Islet of Langerhans (tissue), 1 donor: ENCODE data around the gene NEK10.
"Not testable (repeated sequence)": the region's sequence is repeated elsewhere in the genome, so short reads cannot be mapped to it uniquely, and the experiment has no call there.

Experiments
- FAIRE-seq: peaks from one replicate; lab custom pipeline; 2011; peaks lifted over from hg19 to GRCh38; lab: Jason Lieb, UNC

The NEK10 gene

DNA sequence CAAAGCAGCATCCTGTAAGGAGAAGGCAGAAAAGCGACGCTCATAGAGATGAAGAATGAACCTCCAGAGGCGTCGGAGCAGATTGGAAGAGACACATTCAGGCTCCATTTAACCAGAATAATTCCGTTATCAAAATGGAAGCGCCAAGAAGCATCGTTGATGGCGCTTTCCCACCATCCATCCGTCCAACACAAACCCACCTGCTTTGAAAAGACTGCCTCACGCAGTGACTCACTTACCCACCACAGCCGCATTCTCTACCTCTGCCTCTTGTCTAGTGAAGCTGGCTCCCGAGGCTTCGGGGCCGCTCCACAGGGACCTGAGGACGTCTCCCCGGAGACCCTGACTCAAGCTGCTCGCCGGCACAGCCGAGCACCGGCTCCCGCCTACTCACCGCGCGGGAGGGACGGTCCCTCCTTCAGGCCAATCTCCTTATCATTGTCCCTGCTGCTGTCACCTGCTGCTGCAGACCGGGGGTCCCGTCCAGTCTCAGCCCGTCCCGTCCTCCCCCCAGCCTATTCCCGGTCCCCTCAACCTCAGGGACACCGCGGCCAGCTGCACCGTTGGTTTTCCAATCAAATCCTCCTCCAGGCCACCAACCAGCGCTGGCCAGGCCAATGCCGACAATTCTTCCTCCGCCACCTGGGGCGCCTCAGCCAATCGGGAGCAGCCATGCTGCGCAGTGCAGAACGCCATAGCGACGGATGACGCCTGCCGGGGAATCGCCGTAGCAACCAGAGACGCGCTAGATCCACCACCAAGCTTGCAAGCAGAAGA, at the start of gene NEK10:
Gene NEK10, minus strand, starts transcription at position 553 of the 777 bp plus-strand sequence. CDS start 16,501 bp downstream, outside the sequence.
- peak; percentile 27 for FAIRE-seq

DNA sequence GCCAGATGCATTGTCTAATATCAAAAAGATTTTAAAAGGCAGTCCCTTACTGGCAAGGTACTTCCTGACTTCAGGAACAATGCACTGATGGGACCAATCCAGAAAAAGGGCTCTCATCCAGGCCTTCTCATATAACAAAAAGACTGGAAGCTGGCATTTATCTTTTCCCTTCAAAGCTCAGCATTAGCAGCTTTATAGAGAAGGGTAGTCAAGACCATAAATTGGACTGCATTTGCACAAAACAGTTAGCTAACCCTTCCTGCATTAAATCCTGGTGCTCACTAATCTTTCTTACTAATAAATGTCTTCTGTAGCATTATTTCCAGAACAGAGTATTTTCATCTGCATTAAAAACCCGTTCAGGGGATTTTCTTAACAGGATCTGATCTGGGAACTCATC, 46.0 kb upstream of the NEK10 start:
- no peak for FAIRE-seq

DNA sequence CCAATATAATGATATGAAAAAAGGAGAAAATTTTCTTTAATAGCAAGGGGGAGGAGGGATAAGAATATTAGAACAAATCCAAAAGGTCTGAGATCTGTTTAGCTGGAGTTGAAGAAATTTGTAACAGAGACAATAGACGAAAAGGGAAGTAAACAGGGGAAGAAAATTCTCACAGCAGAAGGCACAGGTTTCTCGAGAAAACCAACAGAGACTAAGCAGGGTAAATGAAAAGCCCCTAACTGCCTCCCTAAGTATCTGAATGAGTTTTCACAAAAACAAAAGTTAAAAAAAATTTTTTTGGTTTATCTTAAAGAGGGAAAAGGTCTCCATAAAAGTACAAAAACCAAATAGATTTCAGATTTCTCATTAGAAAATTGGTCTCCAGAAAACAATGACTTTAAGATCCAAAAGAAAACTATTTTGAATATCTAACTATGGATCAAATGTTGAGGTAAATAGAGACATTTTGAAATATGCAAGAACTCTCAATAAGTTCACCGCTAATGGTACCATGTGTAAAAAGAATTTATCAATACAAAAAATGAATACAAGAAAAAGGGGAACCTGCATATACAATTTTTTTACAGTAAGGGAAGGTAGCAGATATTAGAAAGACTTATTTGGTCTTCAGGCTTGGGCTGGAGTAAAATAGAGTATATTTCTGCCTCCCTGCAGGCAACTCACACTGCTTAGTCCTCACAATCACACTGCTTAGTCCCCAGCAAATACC, 23.9 kb upstream of the NEK10 start:
- no peak for FAIRE-seq

GRCh38 chr3:27392414-27392813, 23.2 kb upstream of the NEK10 start:
- not testable (repeated sequence) for FAIRE-seq

DNA sequence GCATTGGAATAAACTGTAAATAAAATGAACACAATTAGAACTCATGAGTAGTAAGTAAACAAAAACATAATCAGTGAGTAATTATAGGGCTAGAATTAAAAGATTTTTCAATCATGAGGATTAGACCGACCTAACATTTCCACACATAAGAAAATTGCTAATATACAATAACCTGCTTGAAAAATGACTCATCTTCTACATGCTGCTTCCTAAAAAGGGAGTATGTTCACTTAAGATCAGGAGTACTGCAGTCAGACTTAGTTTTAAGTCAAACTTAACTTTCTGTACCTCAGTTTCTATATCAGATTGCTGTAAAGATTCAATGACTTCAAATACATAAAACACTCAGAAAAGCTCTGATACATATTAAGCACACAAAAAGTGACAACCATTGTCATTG, 22.6 kb upstream of the NEK10 start:
- no peak for FAIRE-seq

DNA sequence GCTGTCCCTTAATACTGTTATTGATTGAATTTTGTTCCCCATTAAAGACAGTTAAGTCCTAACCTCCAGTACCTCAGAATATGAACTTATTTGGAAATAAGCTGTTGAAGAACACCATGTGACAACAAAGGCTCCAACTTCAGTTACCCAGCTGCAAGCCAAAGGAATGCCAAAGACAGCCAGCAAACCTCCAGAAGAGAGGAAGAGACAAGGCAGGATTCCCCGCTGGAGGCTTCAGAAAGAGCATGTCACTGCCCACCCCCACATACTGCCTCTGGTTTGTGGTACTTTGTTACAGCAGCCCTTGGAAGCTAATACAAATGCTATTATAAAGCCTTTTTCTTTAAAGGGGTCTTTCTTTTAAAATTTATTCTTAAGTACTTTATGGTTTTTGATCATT, 18.4 kb upstream of the NEK10 start:
- FAIRE-seq: no peak

DNA sequence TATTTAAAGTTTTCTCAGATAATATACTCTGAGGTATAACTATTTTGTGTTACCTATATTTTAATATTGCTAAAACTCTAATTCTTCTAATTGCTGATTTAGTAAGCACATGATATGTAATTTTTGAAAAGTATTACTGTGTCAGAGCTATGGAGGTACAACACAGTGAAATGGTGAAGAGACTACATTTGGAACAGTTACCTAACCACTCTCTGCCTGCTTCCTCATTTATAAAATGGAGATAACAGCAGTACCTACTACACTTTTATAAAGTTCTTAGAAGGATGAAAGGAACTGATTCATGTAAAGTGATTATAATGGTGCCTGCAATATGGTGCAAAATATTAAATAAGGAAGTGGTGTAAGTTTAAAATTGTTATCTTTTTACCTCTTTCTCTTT, 16.3 kb upstream of the NEK10 start:
- FAIRE-seq: peak; percentile 83

DNA sequence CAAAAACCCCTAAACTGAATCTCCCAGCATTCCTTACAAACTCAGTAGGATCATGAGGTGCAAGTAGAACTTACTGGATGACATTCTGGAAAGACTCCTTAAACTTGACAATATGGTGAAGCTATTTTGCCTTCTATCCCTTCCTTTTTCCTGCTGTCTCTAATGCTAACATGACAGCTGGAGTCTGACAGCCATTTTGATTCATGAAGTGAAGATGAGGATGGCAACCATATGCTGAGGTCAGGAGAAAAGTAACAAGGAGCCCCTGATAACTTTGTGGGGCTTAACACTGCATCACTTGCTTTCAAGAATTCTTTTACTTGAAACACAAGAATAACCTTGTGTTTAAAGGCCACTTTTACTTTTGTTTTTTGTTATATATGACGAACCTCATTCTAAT, 15.0 kb upstream of the NEK10 start:
- FAIRE-seq: no peak

GRCh38 chr3:27380433-27381357, 11.5 kb upstream of the NEK10 start:
- no peak for FAIRE-seq

DNA sequence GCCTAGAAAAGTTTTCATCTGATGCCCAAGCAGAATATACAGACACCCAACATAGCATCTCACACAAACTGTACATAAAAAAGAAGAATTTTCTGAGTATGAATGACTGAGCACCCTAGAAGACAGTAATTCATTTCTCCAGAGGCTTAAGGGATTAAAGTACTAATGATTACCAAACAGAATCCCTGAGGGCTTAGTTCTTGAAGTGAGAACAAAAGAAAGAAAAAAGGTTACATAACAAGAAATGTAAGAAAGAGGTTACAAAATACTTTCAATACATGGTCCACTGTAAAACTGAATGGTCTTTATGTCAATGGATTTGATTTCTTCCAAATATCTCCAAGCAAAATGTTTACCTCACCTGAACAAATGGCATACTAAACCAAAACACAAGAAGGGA, 9.1 kb upstream of the NEK10 start:
- FAIRE-seq: no peak

DNA sequence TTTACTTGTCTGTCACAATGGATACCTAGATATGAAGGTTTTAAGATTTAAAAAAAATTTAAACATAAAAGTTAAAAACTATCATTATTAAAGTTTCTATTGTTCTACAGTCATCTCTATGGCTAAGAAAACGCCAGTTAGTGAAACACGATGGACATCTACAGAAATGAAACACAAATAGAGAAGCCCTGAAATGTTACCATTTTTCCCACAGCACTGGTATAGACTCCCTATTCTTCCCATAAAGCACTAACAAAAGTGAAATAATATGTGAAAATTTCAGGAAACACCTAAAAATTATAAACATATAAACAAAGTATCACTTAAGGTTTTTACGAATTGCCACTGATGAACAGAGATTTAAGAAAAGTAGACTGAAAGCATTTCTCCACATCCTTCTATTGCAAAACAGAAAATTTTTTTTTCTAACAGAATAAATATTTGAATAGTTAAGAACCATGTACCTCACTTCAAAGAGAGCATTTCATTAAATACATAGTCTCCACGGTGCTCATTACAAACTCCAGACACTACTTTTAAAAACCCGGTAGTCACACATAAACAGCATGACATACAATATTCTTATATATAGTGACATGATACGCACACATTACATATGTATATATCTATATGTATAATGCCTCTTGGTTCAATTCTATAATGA, 7.1 kb upstream of the NEK10 start:
- peak; percentile 76 for FAIRE-seq

- FAIRE-seq: no peak
Measured at GRCh38 chr3:27366062-27366591, 3.1 kb downstream of the NEK10 start.

DNA sequence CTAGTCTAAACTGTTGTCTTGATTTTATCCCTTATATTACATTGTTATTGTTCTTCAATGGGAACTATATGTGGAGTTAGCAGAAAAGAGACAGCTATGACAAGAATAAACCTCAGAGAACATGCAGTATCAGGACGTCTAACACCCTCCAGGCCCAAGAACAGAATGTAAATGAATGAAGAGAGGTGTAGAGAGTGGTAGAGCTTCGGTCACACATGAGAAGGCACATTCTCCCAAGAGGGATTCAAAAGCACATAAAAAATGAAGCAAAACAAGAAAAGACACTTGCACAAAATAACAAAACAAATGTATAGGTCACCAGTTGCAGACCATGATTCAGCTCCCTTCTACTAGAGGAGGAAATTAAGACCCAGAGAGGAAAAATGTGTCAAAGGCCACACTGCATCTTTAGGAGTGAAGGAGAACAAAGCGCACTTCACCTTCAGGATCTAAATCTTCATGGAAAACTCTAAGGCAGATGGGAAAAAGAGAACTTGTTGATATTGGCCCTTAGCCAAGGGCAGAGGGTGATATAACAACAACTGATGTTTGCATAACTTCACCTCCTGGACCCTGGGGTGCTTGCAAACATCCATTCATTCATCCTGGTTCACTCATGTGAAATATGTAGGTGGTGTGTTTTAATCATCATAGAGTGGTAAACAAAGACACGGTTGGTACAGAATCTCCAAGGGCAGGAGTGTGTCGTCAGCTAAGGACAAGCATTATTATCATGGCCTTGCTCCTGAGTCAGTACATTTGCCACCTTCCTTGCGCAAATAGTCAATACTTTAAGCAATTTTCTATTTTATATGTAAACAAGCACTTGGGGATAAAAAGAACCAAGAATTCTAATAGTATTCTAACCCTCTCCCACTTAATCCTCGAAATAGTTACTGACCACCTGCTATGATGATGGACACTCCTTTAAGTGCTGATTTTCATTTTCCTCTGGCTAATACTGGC, 8.8 kb downstream of the NEK10 start:
- peak; percentile 74 for FAIRE-seq

DNA sequence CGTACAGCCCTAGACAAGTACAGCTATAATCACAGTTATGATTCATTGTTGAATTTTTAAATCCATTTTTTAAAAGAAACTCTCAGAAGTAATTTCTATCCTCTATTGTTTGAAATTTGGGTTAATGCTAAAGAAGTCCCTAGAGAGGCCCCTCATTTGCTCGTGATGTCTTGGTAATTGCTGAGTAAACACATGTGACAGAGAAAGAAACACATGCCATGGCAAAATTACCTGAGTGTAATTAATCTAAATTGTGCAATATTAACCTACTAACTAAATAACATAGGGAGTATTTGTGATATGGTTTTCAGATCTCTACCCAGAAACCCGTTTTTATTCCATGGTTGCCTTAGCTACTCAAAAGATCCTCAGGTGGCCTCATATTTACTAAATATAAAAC, 10.8 kb downstream of the NEK10 start:
- FAIRE-seq: peak; percentile 90

GRCh38 chr3:27357665-27358258, 11.4 kb downstream of the NEK10 start:
- FAIRE-seq: no peak

- no peak for FAIRE-seq
Measured at GRCh38 chr3:27356976-27357375, 12.2 kb downstream of the NEK10 start.

DNA sequence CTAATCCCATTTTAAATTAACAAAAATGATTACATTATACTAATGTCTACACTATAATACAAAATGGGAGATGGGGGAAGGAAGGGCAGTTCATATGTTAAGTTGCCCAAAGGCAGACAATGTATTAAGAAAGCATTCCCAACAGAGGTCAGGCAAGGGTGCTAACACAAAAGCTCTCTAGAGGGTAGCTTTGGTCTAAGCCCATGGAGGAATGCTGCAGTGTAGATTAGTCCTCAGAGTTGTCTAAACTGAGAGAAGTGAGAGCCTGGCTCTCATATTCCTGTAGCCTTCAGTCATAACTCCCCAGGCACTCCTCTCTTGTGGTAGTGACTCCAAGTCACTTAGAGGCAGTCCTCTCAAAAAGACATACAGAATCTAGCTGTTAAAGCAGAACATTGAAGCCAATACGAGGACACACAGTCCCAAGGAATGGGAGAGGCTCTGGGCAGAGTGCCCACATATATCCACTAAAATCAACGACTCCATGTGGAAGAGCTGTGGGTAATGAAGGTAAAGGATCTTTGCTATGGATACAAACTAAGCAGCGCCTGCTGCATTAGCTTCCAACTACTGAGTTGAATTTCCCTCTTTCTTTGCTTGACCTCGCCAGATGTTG, 14.5 kb downstream of the NEK10 start:
- no peak for FAIRE-seq

DNA sequence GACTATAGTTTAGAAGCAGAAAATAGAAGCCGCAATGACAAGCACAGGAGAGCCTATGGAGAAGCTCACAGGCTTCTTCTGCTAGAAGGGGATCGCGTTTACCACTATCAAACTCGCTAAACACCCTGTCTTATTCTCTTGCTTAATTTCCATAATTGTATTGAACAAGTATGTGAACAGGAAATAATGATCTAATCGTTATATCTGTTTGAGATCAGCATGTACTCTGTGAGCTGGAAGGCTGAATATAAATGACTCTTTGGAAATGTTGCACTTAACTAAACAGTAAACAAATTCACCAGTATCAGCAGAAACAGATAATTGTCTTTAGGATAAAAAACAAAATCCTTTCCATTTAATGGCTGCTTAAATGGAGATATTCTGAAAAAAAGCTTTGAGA, 15.0 kb downstream of the NEK10 start:
- FAIRE-seq: no peak

- no peak for FAIRE-seq
Measured at GRCh38 chr3:27353221-27353620, 16.0 kb downstream of the NEK10 start.

- no peak for FAIRE-seq
Measured at GRCh38 chr3:27352047-27352446, 17.1 kb downstream of the NEK10 start.
